ENCODE data around the gene CRYBB2. TPM values are rescaled to one million over a fixed set of nuclear protein-coding genes. Genes with fewer than 3 reads are reported as not detected.
"Not testable (repeated sequence)": the region's sequence is repeated elsewhere in the genome, so short reads cannot be mapped to it uniquely, and the experiment has no call there.

Gene CRYBB2
- polyA plus RNA-seq, 1 of the 3 experiments (the other 2 are of a cell fraction): 0.69 TPM

DNA sequence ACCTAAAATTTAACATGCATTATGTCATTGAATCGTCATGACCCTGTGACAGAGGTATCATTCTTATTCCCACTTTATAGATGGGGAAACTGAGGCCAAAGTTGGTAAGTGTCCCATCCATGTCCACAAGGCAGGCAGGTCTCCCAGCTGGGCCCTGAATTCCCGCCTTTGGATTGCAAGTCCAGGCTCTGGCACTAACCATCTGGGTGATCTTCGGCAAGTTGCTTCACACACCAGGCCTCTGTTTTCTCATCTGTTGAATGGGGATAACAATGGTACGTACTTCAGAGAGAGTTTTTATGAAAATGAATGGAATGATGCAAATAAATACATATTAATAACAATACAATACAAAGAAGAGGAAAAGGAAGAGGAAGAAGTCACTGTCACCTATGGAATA lies 16.4 kb upstream of the CRYBB2 start (continued):
- TF ChIP-seq YY1 (IDR thresholded peaks at IDR 0.05; ENCODE audit: low read depth) (no peak), EZH2phosphoT487 (IDR thresholded peaks at IDR 0.05; ENCODE audit: borderline replicate concordance, low read depth) (no peak), RFX5 (IDR thresholded peaks at IDR 0.05; ENCODE audit: low read length) (no peak)

DNA sequence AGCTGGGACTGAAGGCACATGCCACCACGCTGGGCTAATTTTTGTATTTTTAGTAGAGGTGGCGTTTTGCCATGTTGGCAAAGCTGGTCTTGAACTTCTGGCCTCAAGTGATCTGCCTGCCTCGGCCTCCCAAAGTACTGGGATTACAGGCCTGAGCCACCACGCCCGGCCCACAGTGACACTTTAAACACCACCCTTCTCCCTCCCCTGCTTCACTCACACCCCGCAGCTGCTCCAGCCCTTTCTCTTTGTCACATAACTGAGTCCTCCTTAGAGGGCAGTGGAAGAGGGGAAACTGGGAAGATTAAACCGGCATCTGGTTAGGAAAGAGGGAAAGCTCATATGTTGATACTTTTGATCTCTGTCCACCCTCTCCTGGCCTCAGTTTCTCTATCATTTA lies 14.9 kb upstream of the CRYBB2 start:
- POLR2A ChIA-PET, H3K9me3 ChIP-seq: not testable (repeated sequence)

DNA sequence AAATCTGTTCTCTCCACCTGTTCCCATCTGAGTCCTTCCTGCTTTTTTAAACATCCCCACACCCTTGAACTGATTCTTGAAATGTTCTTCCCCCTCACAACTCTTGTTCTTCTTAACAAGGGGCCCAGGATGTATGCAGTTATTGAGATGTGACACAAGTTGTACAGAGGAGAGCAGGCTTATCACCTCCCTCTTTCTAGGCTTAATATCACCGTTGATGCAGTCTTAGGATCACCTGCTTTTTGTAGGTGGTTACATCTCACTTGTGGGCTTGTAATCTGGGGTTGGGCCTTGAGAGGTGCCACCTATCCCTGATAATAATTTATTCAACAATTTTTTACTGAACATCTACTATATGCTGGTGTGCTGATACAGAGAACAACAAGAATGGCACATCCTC lies 13.6 kb upstream of the CRYBB2 start:
- Histone ChIP-seq H3K27me3 (ENCODE audit: insufficient read depth) (no peaks in the 10 kb centered on the region), H2AFZ (ENCODE audit: low read depth) (no peak overlapping the region), H3K27ac (ENCODE audit: low read depth in 2 of 2, low read length in 1 of 2) (no peak overlapping the region), H3K4me3 (ENCODE audit: low read depth in 2 of 2, low read length in 1 of 2) (no peak overlapping the region), H3K4me2 (no peak overlapping the region), H3K79me2 (ENCODE audit: insufficient read depth) (no peaks in the 10 kb centered on the region), H3F3A (replicated peaks; ENCODE audit: insufficient read depth) (no peaks in the 10 kb centered on the region), H3K9me3 (no peaks in the 10 kb centered on the region), H3K9me2 (no peaks in the 10 kb centered on the region), H4K20me1 (ENCODE audit: insufficient read depth) (peaks cover 7% of the 10 kb centered on the region; the same call in 1 of the 2 replicates), H3K36me3 (replicated peaks in 1 of 2; ENCODE audit: control insufficient read depth in 1 of 2, insufficient read depth in 2 of 2, low read length in 1 of 2) (peaks cover 0 to 8% of the 10 kb centered on the region in 2 experiments), H3K9ac (no peak overlapping the region), H3K4me1 (ENCODE audit: control insufficient read depth in 1 of 2, insufficient read depth in 2 of 2, low read depth in 1 of 2, low read length in 1 of 2) (no peaks in the 10 kb centered on the region)
- CTCF ChIA-PET: no interaction called here
- 94% methylated on average over 1 of the region's 1 CpG for WGBS (ENCODE audit: low lambda C conversion rate)
- TF ChIP-seq, protein P1, sequence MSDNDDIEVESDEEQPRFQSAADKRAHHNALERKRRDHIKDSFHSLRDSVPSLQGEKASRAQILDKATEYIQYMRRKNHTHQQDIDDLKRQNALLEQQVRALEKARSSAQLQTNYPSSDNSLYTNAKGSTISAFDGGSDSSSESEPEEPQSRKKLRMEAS (IDR thresholded peaks at IDR 0.05; ENCODE audit: low read depth): no peak
- TF ChIP-seq POLR2AphosphoS5 (IDR thresholded peaks at IDR 0.05; ENCODE audit: low read depth, low read length) (no peak), TCF12 (IDR thresholded peaks at IDR 0.05) (no peak), ELF1 (IDR thresholded peaks at IDR 0.05) (no peak), MXI1 (IDR thresholded peaks at IDR 0.05; ENCODE audit: low read depth, low read length) (no peak), RCOR1 (IDR thresholded peaks at IDR 0.05; ENCODE audit: low read length) (no peak), FOSL2 (IDR thresholded peaks at IDR 0.05; ENCODE audit: borderline replicate concordance, low read depth) (no peak), FOXM1 (IDR thresholded peaks at IDR 0.05; ENCODE audit: low read depth) (no peak), GATA2 (CRISPR knock-in tag; IDR thresholded peaks at IDR 0.05) (no peak), EP300 (IDR thresholded peaks at IDR 0.05; ENCODE audit: borderline replicate concordance in 1 of 2, low read depth in 1 of 2, low read length in 1 of 2) (no peak)
- TF ChIP-seq, protein P2, sequence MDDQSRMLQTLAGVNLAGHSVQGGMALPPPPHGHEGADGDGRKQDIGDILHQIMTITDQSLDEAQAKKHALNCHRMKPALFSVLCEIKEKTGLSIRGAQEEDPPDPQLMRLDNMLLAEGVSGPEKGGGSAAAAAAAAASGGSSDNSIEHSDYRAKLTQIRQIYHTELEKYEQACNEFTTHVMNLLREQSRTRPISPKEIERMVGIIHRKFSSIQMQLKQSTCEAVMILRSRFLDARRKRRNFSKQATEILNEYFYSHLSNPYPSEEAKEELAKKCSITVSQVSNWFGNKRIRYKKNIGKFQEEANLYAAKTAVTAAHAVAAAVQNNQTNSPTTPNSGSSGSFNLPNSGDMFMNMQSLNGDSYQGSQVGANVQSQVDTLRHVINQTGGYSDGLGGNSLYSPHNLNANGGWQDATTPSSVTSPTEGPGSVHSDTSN (IDR thresholded peaks at IDR 0.05): no peak
- TF ChIP-seq, protein P3, sequence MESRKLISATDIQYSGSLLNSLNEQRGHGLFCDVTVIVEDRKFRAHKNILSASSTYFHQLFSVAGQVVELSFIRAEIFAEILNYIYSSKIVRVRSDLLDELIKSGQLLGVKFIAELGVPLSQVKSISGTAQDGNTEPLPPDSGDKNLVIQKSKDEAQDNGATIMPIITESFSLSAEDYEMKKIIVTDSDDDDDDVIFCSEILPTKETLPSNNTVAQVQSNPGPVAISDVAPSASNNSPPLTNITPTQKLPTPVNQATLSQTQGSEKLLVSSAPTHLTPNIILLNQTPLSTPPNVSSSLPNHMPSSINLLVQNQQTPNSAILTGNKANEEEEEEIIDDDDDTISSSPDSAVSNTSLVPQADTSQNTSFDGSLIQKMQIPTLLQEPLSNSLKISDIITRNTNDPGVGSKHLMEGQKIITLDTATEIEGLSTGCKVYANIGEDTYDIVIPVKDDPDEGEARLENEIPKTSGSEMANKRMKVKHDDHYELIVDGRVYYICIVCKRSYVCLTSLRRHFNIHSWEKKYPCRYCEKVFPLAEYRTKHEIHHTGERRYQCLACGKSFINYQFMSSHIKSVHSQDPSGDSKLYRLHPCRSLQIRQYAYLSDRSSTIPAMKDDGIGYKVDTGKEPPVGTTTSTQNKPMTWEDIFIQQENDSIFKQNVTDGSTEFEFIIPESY (IDR thresholded peaks at IDR 0.05; ENCODE audit: borderline replicate concordance, low read depth): no peak
- TF ChIP-seq, protein P4, sequence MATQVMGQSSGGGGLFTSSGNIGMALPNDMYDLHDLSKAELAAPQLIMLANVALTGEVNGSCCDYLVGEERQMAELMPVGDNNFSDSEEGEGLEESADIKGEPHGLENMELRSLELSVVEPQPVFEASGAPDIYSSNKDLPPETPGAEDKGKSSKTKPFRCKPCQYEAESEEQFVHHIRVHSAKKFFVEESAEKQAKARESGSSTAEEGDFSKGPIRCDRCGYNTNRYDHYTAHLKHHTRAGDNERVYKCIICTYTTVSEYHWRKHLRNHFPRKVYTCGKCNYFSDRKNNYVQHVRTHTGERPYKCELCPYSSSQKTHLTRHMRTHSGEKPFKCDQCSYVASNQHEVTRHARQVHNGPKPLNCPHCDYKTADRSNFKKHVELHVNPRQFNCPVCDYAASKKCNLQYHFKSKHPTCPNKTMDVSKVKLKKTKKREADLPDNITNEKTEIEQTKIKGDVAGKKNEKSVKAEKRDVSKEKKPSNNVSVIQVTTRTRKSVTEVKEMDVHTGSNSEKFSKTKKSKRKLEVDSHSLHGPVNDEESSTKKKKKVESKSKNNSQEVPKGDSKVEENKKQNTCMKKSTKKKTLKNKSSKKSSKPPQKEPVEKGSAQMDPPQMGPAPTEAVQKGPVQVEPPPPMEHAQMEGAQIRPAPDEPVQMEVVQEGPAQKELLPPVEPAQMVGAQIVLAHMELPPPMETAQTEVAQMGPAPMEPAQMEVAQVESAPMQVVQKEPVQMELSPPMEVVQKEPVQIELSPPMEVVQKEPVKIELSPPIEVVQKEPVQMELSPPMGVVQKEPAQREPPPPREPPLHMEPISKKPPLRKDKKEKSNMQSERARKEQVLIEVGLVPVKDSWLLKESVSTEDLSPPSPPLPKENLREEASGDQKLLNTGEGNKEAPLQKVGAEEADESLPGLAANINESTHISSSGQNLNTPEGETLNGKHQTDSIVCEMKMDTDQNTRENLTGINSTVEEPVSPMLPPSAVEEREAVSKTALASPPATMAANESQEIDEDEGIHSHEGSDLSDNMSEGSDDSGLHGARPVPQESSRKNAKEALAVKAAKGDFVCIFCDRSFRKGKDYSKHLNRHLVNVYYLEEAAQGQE (IDR thresholded peaks at IDR 0.05; ENCODE audit: low read depth, low read length): no peak
- TF ChIP-seq, protein P5, sequence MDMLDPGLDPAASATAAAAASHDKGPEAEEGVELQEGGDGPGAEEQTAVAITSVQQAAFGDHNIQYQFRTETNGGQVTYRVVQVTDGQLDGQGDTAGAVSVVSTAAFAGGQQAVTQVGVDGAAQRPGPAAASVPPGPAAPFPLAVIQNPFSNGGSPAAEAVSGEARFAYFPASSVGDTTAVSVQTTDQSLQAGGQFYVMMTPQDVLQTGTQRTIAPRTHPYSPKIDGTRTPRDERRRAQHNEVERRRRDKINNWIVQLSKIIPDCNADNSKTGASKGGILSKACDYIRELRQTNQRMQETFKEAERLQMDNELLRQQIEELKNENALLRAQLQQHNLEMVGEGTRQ (IDR thresholded peaks at IDR 0.05; ENCODE audit: borderline replicate concordance, low read depth, low read length): no peak
- DNase-seq: no peak
- POLR2A ChIA-PET: no interaction called here

More for the DNA sequence above, 14.9 kb upstream of the CRYBB2 start:
- WGBS (ENCODE audit: low lambda C conversion rate): 86% methylated on average over 7 of the region's 7 CpGs
- H2AFZ ChIP-seq (ENCODE audit: low read depth); H3K4me2 ChIP-seq; H3F3A ChIP-seq (replicated peaks; ENCODE audit: insufficient read depth); H3K27ac ChIP-seq (ENCODE audit: low read depth in 2 of 2, low read length in 1 of 2); H3K9me2 ChIP-seq; H3K36me3 ChIP-seq (replicated peaks in 1 of 2; ENCODE audit: control insufficient read depth in 1 of 2, insufficient read depth in 2 of 2, low read length in 1 of 2); H3K9ac ChIP-seq; H3K79me2 ChIP-seq (ENCODE audit: insufficient read depth); H3K27me3 ChIP-seq (ENCODE audit: insufficient read depth); H4K20me1 ChIP-seq (ENCODE audit: insufficient read depth); DNase-seq; H3K4me3 ChIP-seq (ENCODE audit: low read depth in 2 of 2, low read length in 1 of 2); H3K4me1 ChIP-seq (ENCODE audit: control insufficient read depth in 1 of 2, insufficient read depth in 2 of 2, low read depth in 1 of 2, low read length in 1 of 2): not testable (repeated sequence)
- CTCF ChIA-PET: interaction anchor here (1.9 kb wide), 1 partner anchor 568 kb away, joined by 6 read pairs; no protein-coding TSS in a partner anchor

Data from SK-N-SH (cell line).